GM20431 (cell line): ENCODE data around the gene COMMD3.

Experiments used
- in situ Hi-C: fragments of 300-500 bp; cut with MseI, MboI; formaldehyde crosslinking; loops from one replicate; pipeline ENCODE4 v1.15.0; 2020; ENCODE audit warnings: low sequenced_read_pairs; ENCODE audit not compliant: unreplicated experiment

The COMMD3 gene

DNA sequence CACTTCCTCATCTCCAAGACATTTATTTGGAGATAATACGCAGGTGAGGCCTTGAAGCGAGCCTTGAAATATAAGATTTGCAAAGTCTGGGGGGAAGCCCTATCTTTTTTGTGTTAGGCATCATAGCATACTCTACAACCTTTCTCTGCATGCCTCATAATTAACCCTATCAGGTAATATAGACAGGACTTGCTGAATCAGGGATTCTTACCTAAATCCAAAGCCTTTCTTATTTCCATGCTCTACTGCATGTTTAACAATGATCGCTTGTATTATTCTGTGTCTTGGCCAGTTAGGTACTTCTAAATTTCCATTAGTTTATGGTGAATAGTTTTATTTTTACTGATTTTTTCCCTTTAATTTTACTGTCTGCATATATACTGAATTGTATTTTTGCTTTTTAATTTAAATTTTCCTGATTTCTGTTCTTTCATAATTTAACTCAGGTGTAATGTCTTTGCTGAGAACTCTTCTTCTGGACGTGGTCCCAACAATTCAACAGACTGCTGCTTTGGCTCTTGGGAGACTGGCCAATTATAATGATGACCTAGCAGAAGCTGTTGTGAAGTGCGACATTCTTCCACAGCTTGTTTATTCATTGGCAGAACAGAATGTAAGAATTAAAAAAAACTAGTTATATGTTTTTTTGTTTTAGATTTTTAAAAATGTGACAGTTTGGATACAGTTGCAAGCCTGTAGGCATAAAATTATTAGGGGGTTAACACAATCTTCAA lies 48.4 kb downstream of the COMMD3 start:
- in situ Hi-C loops, result no loop called here

DNA sequence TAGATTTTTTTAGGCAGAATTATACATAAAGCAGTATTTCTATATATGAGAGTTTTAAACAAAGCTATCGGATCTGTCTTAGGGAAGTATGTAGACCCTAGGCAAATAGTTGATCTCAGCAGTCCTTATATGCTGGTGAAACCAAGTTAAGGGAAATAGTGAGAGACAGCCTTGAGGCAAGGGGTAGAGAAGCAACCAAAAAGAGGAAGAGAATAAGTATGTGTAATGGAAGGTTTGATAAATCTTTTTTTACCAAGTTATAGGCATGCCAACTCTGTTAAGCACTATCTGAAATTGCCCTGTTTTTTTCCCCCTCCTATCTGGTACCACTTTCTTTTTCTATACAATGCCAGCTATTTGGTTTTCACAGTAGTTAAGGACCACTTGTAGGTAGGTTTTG lies 49.0 kb downstream of the COMMD3 start:
- in situ Hi-C loops, result no loop called here

DNA sequence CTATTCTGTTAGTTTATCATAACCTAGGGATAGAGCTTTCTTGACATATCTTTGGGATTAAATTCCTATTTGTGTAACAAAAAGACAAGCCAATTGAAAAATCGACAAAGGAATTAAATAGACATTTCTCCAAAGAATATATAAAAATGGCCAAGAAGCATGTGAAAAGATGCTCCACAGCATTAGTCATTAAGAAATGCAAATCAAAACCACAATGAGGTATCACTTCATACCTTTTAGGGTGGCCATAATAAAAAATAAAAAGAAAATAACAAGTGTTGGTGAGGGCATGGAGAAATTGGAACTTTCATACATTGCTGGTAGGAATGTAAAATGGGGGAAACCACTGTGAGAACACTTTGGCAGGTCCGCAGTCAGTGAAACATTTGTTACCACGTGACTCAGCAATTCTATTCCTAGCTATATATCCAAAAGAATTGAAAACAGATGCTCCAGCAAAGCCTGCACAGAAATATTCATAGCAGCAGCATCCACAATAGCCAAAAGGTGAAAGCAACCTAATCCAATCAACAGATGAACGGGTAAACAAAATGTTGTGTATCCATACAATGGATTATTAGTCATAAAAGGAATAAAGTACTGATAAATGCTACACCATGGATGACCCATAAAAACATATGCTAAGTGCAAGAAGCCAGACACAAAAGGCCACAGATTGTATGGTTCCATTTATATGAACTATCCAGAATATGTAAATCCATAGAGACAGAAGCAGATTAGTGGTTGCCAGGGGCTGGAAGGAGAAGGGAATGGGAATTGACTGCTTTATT lies 49.7 kb downstream of the COMMD3 start:
- in situ Hi-C loops, result no loop called here

DNA sequence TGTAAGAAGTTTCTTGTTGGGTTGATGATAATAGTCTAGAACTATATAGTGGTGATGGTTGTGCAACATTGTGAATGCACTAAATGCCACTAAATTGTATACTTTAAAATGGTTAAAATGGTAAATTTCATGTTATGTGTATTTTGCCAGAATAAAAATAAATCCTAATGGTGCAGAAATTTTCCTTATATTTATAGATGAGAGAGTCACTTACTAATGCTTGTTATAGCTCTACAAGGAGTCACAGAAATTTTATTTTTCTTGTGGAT lies 50.2 kb downstream of the COMMD3 start:
- in situ Hi-C loops, result no loop called here

DNA sequence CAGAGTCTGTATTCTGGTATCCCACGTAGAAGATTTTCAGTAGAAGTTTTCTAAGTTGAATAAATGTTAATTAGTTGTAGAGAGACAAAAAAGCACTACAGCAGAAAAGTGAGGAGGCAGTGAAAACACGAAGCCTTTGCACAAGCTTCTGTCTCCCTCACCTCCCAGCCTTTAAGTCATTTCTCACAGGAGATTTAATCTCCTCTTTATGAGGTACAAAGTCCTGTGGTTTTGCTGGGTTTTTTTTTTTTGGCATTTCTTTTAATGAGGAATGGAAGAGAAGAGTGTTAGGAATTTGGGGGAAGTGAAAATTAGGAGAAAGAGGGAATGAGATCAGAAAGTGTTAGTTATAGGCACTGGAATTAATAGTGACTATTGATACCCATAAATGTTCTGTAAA lies 50.6 kb downstream of the COMMD3 start:
- in situ Hi-C loops, result no loop called here

DNA sequence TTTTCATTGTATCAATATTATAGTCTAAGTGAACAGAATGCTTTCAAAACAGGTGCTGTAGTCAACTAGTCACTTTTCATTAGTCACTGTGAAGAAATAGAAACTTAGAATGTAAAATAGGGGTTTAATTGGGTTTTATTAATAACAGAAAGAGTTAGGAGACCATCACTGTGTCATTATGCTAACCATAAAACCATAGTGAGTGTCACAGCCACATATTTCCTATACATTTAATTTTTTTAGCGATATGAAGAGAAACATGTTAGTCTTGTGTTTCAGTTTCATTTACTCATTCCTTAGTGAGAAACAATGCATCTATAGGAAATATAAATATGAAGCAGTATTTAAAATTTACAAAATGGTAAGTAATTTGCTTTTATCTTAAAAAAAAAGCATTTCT lies 51.3 kb downstream of the COMMD3 start:
- in situ Hi-C loops, result no loop called here

DNA sequence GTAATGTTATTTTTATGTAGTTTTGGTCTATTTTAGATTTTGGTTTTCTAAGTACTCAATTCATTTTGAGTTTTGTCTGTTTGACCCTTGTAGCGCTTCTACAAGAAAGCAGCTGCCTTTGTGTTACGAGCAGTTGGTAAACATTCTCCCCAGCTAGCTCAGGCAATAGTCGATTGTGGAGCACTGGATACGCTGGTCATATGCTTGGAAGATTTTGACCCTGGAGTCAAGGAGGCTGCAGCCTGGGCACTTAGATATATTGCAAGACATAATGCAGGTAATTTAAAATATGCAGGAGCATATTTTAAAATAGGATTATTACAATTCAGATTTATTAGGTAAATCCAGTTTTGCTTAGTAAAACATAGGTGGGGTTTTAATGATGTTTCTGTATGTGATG lies 52.2 kb downstream of the COMMD3 start:
- in situ Hi-C loops, result no loop called here

DNA sequence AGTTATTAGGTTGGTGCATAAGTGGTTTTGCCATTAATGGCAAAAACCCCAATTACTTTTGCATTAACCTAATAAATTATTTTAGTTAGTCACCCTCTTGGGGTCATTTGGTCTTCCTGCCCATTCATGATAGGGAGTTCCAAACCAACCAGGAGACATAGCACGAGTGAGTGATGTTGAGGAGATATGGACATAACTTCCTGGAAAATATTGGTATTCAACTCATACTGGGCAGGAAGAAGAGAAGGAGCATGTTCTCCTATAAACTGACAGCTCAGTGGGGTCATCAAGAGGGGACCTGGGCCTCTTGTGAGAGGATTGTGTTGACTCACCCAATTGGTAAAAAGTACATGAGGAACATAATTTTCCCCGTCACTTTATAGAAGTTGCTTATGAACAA lies 52.8 kb downstream of the COMMD3 start:
- in situ Hi-C loops, result no loop called here

DNA sequence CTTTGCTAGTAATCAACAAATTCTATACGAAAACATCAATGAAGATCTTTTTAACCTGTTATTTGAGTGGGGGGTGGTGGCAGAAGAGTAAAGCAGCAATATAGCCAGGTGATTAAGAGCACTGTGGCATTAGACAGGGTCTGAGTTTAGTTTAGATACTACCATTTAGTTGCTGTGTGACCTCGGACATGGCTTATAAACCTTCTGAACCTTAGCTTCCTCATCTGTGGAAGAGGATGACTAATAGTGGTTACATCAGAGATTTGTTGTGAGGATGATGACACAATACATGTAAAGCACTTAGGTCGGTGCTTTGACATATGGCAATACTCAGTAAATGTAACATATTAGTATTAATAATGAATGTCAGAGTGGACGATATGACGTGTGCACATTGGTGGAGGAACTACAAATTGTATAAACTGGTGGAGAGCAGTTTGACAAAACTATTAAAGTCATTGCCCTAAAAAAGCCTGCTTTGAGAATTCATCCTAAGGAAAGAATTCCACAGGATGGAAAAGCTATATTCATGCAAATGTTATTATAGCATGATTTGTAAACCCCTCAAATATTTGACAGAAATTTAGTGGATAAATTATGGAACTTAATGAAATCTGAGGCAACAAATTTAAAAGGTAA lies 53.4 kb downstream of the COMMD3 start:
- in situ Hi-C loops, result no loop called here
